Loucy (cell line): Measurements from ENCODE around the gene BAD.
"Not testable (repeated sequence)": the region's sequence is repeated elsewhere in the genome, so short reads cannot be mapped to it uniquely, and the experiment has no call there.

ENCODE experiments used
- H2AFZ ChIP-seq: fragments of 200-600 bp; sonication (generic); 2 replicates; pipeline ENCODE4 v1.6.0; 2016; ENCODE audit warnings: antibody characterized with exemption, mild to moderate bottlenecking, low read length, moderate library complexity
- H3F3A ChIP-seq: fragments of 200-600 bp; 2 replicates; pipeline ENCODE4 v1.6.0; 2016; ENCODE audit warnings: antibody characterized with exemption, low read depth, mild to moderate bottlenecking
- H3K27me3 ChIP-seq: fragments of 200-600 bp; sonication (generic); 2 replicates; pipeline ENCODE4 v1.6.1; 2014; ENCODE audit warnings: low read length, mild to moderate bottlenecking; ENCODE audit not compliant: insufficient read depth, poor library complexity, severe bottlenecking
- H3K36me3 ChIP-seq: fragments of 200-600 bp; sonication (generic); 2 replicates; pipeline ENCODE4 v1.6.1; 2016; ENCODE audit warnings: low read length; ENCODE audit not compliant: insufficient read depth
- H3K4me1 ChIP-seq: fragments of 200-600 bp; sonication (generic); 2 replicates; pipeline ENCODE4 v1.5.1; 2014; ENCODE audit warnings: low read length, mild to moderate bottlenecking; ENCODE audit not compliant: insufficient read depth, poor library complexity, severe bottlenecking
- H3K4me2 ChIP-seq: fragments of 200-600 bp; sonication (generic); 2 replicates; pipeline ENCODE4 v1.6.0; 2014; ENCODE audit warnings: antibody characterized with exemption, low read length, low read depth, mild to moderate bottlenecking; ENCODE audit not compliant: poor library complexity, severe bottlenecking
- H3K4me3 ChIP-seq: fragments of 200-600 bp; sonication (generic); 2 replicates; pipeline ENCODE4 v1.5.1; 2014; ENCODE audit warnings: low read length, mild to moderate bottlenecking, mixed read lengths; ENCODE audit not compliant: poor library complexity, severe bottlenecking
- H3K79me2 ChIP-seq: fragments of 200-600 bp; sonication (generic); 2 replicates; pipeline ENCODE4 v1.6.1; 2014; ENCODE audit warnings: low read length; ENCODE audit not compliant: insufficient read depth
- H3K9ac ChIP-seq: fragments of 200-600 bp; sonication (generic); 2 replicates; pipeline ENCODE4 v1.6.0; 2014; ENCODE audit warnings: mild to moderate bottlenecking, low read depth, low read length, moderate library complexity; ENCODE audit not compliant: poor library complexity, severe bottlenecking
- H3K9me2 ChIP-seq: fragments of 200-600 bp; sonication (generic); replicated peaks from 2 replicates; pipeline ENCODE4 v1.6.1; 2016; ENCODE audit warnings: low read depth, low read length, mixed read lengths
- H3K9me3 ChIP-seq: fragments of 200-600 bp; sonication (generic); 2 replicates; pipeline ENCODE4 v1.6.1; 2014; ENCODE audit warnings: mild to moderate bottlenecking, antibody characterized with exemption, low read length, low read depth; ENCODE audit not compliant: insufficient read depth
- H4K20me1 ChIP-seq: fragments of 200-600 bp; sonication (generic); 2 replicates; pipeline ENCODE4 v1.6.0; 2014; ENCODE audit warnings: antibody characterized with exemption, low read length, mild to moderate bottlenecking; ENCODE audit not compliant: insufficient read depth, poor library complexity, severe bottlenecking
- EZH2phosphoT487 ChIP-seq: fragments of 200-600 bp; IDR thresholded peaks from 2 replicates; pipeline ENCODE4 v1.6.1; 2018; ENCODE audit warnings: antibody characterized with exemption, mild to moderate bottlenecking, moderate library complexity, borderline replicate concordance
- TF ChIP-seq, protein P1 (sequence below): fragments of 200-600 bp; sonication (generic); conservative IDR thresholded peaks from 2 replicates; pipeline ENCODE4 v1.5.1; 2014; ENCODE audit warnings: mild to moderate bottlenecking, antibody characterized with exemption, low read length

The BAD gene

DNA sequence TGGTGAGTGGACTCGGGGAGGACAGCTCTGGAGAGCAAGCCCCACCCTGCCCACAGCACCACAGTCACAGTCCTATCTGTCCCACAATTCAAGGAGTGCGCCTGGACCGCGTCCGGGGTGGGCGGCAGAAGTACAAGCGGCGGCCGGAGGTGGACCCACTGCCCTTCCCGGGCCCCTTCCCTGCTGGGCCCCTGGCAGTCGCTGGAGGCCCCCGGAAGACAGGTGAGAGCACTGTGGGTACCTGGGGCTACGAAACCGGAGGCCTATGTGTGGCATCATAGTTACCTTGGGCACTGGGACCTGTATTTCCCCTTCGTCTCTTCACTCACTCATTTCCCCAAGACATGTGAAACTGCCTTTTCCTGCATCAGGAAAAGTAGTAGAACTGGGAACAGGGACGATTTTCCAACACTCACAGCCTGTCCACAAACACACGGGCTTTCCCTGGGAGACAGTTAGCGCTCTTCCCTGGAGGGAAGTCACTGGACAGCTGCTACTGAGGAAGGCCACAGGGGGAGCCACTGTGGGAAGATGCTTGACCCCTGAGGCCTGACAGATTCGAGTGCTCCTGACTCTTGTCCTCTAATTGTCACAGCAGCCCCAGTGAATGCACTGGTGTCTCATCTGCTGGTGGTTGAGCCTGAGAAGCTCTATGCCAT, 29.8 kb upstream of the BAD start:
- no peak for TF ChIP-seq EZH2phosphoT487
- TF ChIP-seq, protein P1, sequence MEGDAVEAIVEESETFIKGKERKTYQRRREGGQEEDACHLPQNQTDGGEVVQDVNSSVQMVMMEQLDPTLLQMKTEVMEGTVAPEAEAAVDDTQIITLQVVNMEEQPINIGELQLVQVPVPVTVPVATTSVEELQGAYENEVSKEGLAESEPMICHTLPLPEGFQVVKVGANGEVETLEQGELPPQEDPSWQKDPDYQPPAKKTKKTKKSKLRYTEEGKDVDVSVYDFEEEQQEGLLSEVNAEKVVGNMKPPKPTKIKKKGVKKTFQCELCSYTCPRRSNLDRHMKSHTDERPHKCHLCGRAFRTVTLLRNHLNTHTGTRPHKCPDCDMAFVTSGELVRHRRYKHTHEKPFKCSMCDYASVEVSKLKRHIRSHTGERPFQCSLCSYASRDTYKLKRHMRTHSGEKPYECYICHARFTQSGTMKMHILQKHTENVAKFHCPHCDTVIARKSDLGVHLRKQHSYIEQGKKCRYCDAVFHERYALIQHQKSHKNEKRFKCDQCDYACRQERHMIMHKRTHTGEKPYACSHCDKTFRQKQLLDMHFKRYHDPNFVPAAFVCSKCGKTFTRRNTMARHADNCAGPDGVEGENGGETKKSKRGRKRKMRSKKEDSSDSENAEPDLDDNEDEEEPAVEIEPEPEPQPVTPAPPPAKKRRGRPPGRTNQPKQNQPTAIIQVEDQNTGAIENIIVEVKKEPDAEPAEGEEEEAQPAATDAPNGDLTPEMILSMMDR = peak; percentile 29; the same call in 1 of the 2 replicates
- Histone ChIP-seq H3K27me3 (no peaks in the 10 kb centered on the region), H3K36me3 (peaks cover 7% of the 10 kb centered on the region; the same call in 1 of the 2 replicates), H3K79me2 (peaks cover 45% of the 10 kb centered on the region), H3K9me2 (no peaks in the 10 kb centered on the region), H3K4me2 (no peak overlapping the region), H3F3A (peaks cover 7% of the 10 kb centered on the region; the same call in 1 of the 2 replicates), H3K4me3 (no peak overlapping the region), H3K4me1 (peaks cover 8% of the 10 kb centered on the region), H3K9me3 (no peaks in the 10 kb centered on the region), H2AFZ (no peak overlapping the region), H3K9ac (no peak overlapping the region), H4K20me1 (peaks cover 12% of the 10 kb centered on the region)

DNA sequence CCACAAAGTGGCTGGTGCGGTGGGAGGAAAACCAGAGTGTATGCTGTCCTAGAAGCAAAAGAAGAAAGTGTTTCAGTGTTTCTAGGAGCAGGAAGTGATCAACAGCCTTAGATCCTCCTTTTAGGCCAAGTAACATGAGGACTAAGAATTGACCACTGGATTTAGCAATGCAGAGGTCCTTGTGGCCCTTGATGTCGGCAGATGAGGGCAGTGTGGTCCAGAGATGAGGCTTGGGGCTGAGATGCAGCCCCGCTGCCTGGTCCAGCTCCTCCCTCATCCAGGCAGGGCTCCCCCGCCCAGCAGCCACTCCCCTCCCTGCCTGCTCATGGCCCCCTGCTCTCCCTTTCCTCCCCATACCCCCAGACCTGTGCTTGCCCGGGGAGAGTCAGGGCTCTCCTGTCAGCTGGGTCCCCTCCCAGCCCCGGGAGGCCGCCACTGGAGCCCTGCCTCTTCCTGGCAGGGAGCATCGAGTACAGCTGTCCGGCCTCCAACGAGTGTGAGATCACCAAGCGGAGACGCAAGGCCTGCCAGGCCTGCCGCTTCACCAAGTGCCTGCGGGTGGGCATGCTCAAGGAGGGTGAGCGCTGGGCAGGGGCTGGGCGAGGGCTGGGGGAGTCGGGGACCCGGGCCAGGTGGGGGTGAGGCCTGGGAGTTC, 29.2 kb upstream of the BAD start:
- Histone ChIP-seq H3K4me2 (no peak overlapping the region), H3K79me2 (peaks cover 39% of the 10 kb centered on the region; the same call in 1 of the 2 replicates), H3K27me3 (no peaks in the 10 kb centered on the region), H3K9me3 (no peaks in the 10 kb centered on the region), H3K4me1 (peaks cover 3% of the 10 kb centered on the region), H3F3A (peaks cover 7% of the 10 kb centered on the region; the same call in 1 of the 2 replicates), H4K20me1 (peaks cover 12% of the 10 kb centered on the region), H3K36me3 (peaks cover 7% of the 10 kb centered on the region; the same call in 1 of the 2 replicates), H3K9ac (no peak overlapping the region), H3K9me2 (no peaks in the 10 kb centered on the region), H3K4me3 (no peak overlapping the region), H2AFZ (no peak overlapping the region)
- no peak for TF ChIP-seq EZH2phosphoT487
- TF ChIP-seq, protein P1 = no peak

DNA sequence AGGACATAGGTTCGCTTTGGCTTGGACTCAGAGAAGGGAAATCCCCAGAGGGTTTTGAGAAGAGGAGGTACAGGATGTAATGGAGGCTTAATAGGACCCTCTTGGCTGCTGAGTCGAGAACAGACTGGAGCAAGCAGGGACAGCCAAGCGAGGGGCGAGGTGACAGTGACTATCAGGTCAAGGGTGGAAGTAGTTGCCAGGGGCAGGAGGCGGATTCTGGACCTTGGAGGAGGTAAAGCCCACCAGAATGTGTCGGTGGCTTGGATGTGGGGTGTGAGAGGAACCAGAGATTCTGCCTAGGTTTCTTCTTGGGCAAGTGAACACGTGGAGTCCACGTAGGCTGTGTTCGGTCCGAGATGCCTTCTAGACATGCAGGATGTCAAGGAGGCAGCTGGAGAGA, 28.5 kb upstream of the BAD start:
- Histone ChIP-seq H3K36me3 (peaks cover 7% of the 10 kb centered on the region; the same call in 1 of the 2 replicates), H3F3A (peaks cover 7% of the 10 kb centered on the region; the same call in 1 of the 2 replicates), H3K9ac (no peak overlapping the region), H3K4me3 (no peak overlapping the region), H3K4me1 (no peaks in the 10 kb centered on the region), H3K4me2 (no peak overlapping the region), H3K9me2 (no peaks in the 10 kb centered on the region), H4K20me1 (peaks cover 12% of the 10 kb centered on the region), H3K79me2 (peaks cover 38% of the 10 kb centered on the region), H2AFZ (no peak overlapping the region), H3K27me3 (no peaks in the 10 kb centered on the region), H3K9me3 (no peaks in the 10 kb centered on the region)
- TF ChIP-seq, protein P1 = no peak
- TF ChIP-seq EZH2phosphoT487 = no peak

DNA sequence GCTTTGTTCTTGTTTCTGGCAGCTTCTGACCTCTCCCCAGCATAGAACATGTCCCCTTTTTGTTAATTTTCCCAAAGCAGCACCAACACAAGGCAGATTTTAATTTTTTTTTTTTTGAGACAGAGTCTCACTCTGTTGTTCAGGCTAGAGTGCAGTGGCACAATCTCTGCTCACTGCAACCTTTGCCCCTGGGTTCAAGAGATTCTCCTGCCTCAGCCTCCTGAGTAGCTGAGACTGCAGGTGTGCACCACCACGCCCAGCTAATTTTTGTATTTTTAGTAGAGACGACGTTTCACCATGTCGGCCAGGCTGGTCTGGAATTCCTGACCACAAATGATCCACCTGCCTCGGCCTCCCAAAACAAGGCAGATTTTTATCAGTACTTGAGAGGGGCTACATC, 23.3 kb upstream of the BAD start:
- not testable (repeated sequence) for H3K9me2 ChIP-seq, H3K36me3 ChIP-seq, H3K9ac ChIP-seq, H2AFZ ChIP-seq, H3K27me3 ChIP-seq, H3F3A ChIP-seq, H3K9me3 ChIP-seq
- Histone ChIP-seq H3K4me2 (peak overlapping the region; percentile 93), H3K4me1 (peaks cover 18% of the 10 kb centered on the region), H4K20me1 (peaks cover 21% of the 10 kb centered on the region), H3K79me2 (peaks cover 37% of the 10 kb centered on the region), H3K4me3 (peak overlapping the region; percentile 96)
